HG03378 (cell line): ENCODE measurements around the gene PDE5A.
A peak's percentile ranks its signal among the peaks of the same experiment; 100 is the strongest.

Source experiments
- ATAC-seq: cut with Tn5 transposase; IDR thresholded peaks from one replicate; pipeline ENCODE4 v1.9.1; 2021; ENCODE audit warnings: mild to moderate bottlenecking, moderate library complexity; ENCODE audit not compliant: unreplicated experiment

Gene PDE5A

GRCh38 chr4:119587796-119588195 lies 40.8 kb downstream of the PDE5A start:
- ATAC-seq = no peak

GRCh38 chr4:119585771-119586170 lies 42.8 kb downstream of the PDE5A start:
- ATAC-seq = no peak

GRCh38 chr4:119581190-119581873 lies 47.3 kb downstream of the PDE5A start:
- no peak for ATAC-seq

GRCh38 chr4:119580293-119580692 lies 48.3 kb downstream of the PDE5A start:
- ATAC-seq = no peak

- no peak for ATAC-seq
These were observed 48.8 kb downstream of the PDE5A start for GRCh38 chr4:119579823-119580222.

GRCh38 chr4:119570401-119570800 lies 58.2 kb downstream of the PDE5A start:
- ATAC-seq = no peak

GRCh38 chr4:119564106-119564505 lies 64.5 kb downstream of the PDE5A start:
- ATAC-seq = no peak

- ATAC-seq = no peak
These were observed 69.5 kb downstream of the PDE5A start for GRCh38 chr4:119559044-119559647.

GRCh38 chr4:119550857-119551532 lies 77.6 kb downstream of the PDE5A start:
- ATAC-seq = no peak

GRCh38 chr4:119549639-119550038 lies 79.0 kb downstream of the PDE5A start:
- ATAC-seq = no peak

GRCh38 chr4:119543779-119544178 lies 84.8 kb downstream of the PDE5A start:
- ATAC-seq = no peak

GRCh38 chr4:119543187-119543586 lies 85.4 kb downstream of the PDE5A start:
- ATAC-seq = no peak

GRCh38 chr4:119540249-119540648 lies 88.4 kb downstream of the PDE5A start:
- ATAC-seq = peak; percentile 40

- ATAC-seq = no peak
These were observed 91.0 kb downstream of the PDE5A start for GRCh38 chr4:119537586-119537985.

GRCh38 chr4:119536572-119537528 lies 91.8 kb downstream of the PDE5A start:
- ATAC-seq = no peak

GRCh38 chr4:119532319-119532718 lies 96.3 kb downstream of the PDE5A start:
- no peak for ATAC-seq

GRCh38 chr4:119529788-119530187 lies 98.8 kb downstream of the PDE5A start:
- ATAC-seq = no peak

- no peak for ATAC-seq
These were observed 101.6 kb downstream of the PDE5A start for GRCh38 chr4:119526786-119527550.

- ATAC-seq = no peak
These were observed 102.6 kb downstream of the PDE5A start for GRCh38 chr4:119525771-119526712.
